Parathyroid adenoma (tissue), 2 donors: ENCODE measurements around the gene HOXD13.

Experiments
- H2AFZ ChIP-seq: fragments of 300-600 bp; sonication (generic); one replicate; pipeline ENCODE4 v1.7.0; 2017; ENCODE audit warnings: antibody characterized with exemption, mild to moderate bottlenecking
- H3K27ac ChIP-seq: fragments of 300-600 bp; sonication (generic); one replicate; pipeline ENCODE4 v1.7.0; 2017
- H3K27me3 ChIP-seq: fragments of 300-600 bp; sonication (generic); one replicate; pipeline ENCODE4 v1.7.0; 2017; ENCODE audit warnings: low read length; ENCODE audit not compliant: control insufficient read depth, insufficient read depth
- H3K36me3 ChIP-seq: fragments of 300-600 bp; sonication (generic); one replicate; pipeline ENCODE4 v1.7.0; 2017; ENCODE audit warnings: low read length; ENCODE audit not compliant: control insufficient read depth, insufficient read depth
- H3K4me1 ChIP-seq: fragments of 300-600 bp; sonication (generic); one replicate; pipeline ENCODE4 v1.7.0; 2017; ENCODE audit warnings: control low read depth
- H3K4me2 ChIP-seq: fragments of 300-600 bp; sonication (generic); one replicate; pipeline ENCODE4 v1.7.0; 2017; ENCODE audit warnings: low read length
- H3K4me3 ChIP-seq: fragments of 300-600 bp; sonication (generic); one replicate; pipeline ENCODE4 v1.7.0; 2017; ENCODE audit warnings: low read depth, low read length
- H3K79me2 ChIP-seq: fragments of 300-600 bp; sonication (generic); one replicate; pipeline ENCODE4 v1.7.0; 2017; ENCODE audit warnings: control low read depth
- H3K9ac ChIP-seq: fragments of 300-600 bp; sonication (generic); one replicate; pipeline ENCODE4 v1.7.0; 2017; ENCODE audit warnings: mild to moderate bottlenecking
- H3K9me3 ChIP-seq: fragments of 300-600 bp; sonication (generic); one replicate; pipeline ENCODE4 v1.7.0; 2017; ENCODE audit warnings: low read length; ENCODE audit not compliant: control insufficient read depth
- CTCF ChIP-seq: fragments of 300-600 bp; sonication (generic); IDR thresholded peaks from one replicate; pipeline ENCODE4 v1.7.0; 2017; ENCODE audit warnings: antibody characterized with exemption, mild to moderate bottlenecking
- donor health status: primary hyperparathyroidism.

HOXD13 gene

GRCh38 chr2:176092270-176093144, at the start of gene HOXD13:
Gene HOXD13 (plus strand): TSS chr2:176092721. CDS start chr2:176092891, 170 bp downstream.
- Histone ChIP-seq H3K9ac (no peak within 1 kb of the TSS), H3K4me1 (no peaks in the 10 kb centered on the region), H3K79me2 (no peaks in the 10 kb centered on the region), H3K27me3 (peaks cover 30% of the 10 kb centered on the region), H3K27ac (no peak within 1 kb of the TSS), H3K4me2 (no peak within 1 kb of the TSS), H3K36me3 (no peaks in the 10 kb centered on the region), H3K9me3 (no peaks in the 10 kb centered on the region), H3K4me3 (no peak within 1 kb of the TSS), H2AFZ (no peak within 1 kb of the TSS)
- no peak for TF ChIP-seq CTCF

DNA sequence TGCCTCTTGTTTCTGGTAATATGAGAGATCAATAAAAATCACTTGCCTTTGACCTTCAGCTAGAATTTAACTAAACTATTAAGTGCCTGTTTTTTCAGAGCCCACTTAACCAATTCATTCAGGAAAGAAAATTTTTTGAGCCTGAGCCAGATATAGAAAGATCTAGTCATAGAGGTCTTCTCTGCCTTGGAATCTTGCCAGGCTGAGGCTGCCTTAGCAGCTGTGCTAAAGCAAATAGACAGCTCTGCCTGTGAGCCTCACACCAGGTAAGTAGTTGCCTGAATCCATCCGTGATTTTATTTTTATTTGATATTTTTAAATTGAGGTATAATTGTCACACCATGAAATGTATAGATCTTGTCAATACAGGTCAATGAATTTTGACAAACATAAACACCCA, 36.1 kb upstream of the HOXD13 start:
- H2AFZ ChIP-seq = no peak overlapping the region
- no peak overlapping the region for H3K4me3 ChIP-seq
- H3K79me2 ChIP-seq = no peaks in the 10 kb centered on the region
- no peak for TF ChIP-seq CTCF
- H3K4me2 ChIP-seq = no peak overlapping the region
- H3K36me3 ChIP-seq = no peaks in the 10 kb centered on the region
- no peaks in the 10 kb centered on the region for H3K9me3 ChIP-seq
- H3K4me1 ChIP-seq = no peaks in the 10 kb centered on the region
- no peak overlapping the region for H3K27ac ChIP-seq
- H3K9ac ChIP-seq = no peak overlapping the region
- H3K27me3 ChIP-seq = no peaks in the 10 kb centered on the region

DNA sequence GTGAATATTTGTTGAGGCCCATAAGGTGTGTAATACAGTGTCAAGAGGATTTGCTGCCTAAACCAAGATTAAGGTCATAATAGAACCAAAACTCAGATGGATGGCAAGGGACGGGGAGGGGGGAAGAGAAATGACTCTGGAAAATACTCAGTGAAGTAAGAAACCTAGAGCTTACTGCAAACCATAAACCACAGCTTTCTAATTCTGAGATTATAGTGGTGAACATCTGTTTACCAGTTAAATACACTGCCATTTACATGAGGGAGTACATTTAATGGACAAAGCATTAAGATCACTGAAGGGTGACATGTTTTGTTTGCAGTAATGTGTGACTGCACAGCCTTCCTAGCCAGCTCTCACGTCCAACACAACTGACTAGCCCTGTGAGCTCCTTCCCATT, 28.6 kb upstream of the HOXD13 start:
- Histone ChIP-seq H3K4me3 (no peak overlapping the region), H3K27ac (no peak overlapping the region), H3K79me2 (no peaks in the 10 kb centered on the region), H2AFZ (no peak overlapping the region), H3K9me3 (no peaks in the 10 kb centered on the region), H3K4me2 (no peak overlapping the region), H3K36me3 (no peaks in the 10 kb centered on the region), H3K27me3 (peaks cover 6% of the 10 kb centered on the region), H3K4me1 (no peaks in the 10 kb centered on the region), H3K9ac (no peak overlapping the region)
- TF ChIP-seq CTCF = no peak

DNA sequence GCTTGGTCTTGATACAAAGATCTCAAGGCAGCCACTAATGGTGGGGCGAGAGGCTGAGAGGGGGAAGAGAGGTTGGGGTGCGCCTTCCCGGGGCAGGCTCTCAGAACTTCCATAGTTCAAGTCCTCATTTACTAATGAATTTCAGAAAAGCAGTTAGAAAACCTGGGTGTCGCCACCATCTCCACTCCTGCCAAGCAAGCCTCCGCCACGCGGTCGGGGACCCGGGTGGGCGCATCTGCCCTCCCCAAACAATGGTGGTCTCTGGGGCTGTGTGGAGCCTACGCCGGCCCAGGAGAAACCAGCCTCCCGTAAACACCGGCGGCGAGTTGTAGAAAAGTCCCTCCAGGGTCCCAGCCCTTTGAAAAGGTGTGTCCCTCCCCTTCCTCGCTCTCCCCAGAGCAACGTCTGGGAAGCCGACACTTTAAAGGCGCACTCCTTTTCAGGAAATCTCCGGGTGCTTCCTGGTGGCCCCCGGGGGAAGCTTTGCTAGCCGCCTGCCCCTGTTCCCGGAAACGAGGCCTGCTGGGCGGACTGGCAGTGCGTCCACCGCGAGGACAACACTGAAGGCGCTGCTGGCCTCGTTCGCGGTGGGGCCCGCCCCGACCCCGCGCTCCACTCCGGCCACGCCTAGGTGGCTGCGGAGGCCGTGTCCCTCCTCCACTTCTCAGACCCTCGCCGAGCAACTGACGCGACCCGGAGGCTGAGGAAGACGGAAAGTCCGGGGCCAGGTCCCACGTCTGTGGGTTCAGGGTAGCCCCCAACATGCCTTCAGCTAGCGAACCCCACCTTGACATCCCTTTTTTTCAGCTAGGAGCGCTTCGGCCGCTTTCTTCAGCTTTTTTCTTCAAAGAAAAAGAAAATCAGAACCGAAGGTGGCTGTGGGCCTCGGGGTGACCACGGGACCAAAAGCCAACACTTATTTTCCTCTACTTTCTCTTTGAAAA, 25.6 kb upstream of the HOXD13 start:
- H3K27me3 ChIP-seq = peaks cover 13% of the 10 kb centered on the region
- H3K4me1 ChIP-seq = no peaks in the 10 kb centered on the region
- H3K79me2 ChIP-seq = no peaks in the 10 kb centered on the region
- H3K4me3 ChIP-seq = peak overlapping the region; percentile 45
- peak overlapping the region; percentile 21 for H2AFZ ChIP-seq
- no peak overlapping the region for H3K27ac ChIP-seq
- H3K9me3 ChIP-seq = no peaks in the 10 kb centered on the region
- H3K9ac ChIP-seq = no peak overlapping the region
- H3K4me2 ChIP-seq = peak overlapping the region; percentile 67
- no peak for TF ChIP-seq CTCF
- H3K36me3 ChIP-seq = no peaks in the 10 kb centered on the region
